IMR-90 (cell line): ENCODE results near the gene GPR132. TPM values are rescaled to one million over a fixed set of nuclear protein-coding genes. Genes with fewer than 3 reads are reported as not detected.

Source experiments
- ATAC-seq: fragments of 200-7000 bp; cut with Tn5 transposase; 2 replicates; pipeline ENCODE4 v1.9.1; 2020; ENCODE audit warnings: low read depth, mild to moderate bottlenecking, moderate library complexity
- BruUV-seq: library from RNA; stranded (reverse); fragments of 400-500 nt; replicated peaks from 2 replicates; lab custom pipeline; 2021; lab: Mats Ljungman, UMichigan
- CTCF ChIA-PET: fragments of 300-600 bp; formaldehyde crosslinking; extraction: SDS; loops from one replicate; lab custom pipeline; 2021; ENCODE audit warnings: antibody characterized with exemption; lab: Yijun Ruan, JAX
- POLR2A ChIA-PET: fragments of 300-600 bp; sonication (Branson Sonifier 250); formaldehyde crosslinking; loops from one replicate; lab custom pipeline; 2022; ENCODE audit warnings: antibody characterized with exemption; ENCODE audit not compliant: unreplicated experiment; lab: Charles Lee
- DNase-seq: peaks from one replicate; pipeline ENCODE4 v3.0.0; 2013
- H2AFZ ChIP-seq: replicated peaks from 2 replicates; pipeline ENCODE3; 2013; ENCODE audit warnings: low read length, mild to moderate bottlenecking; ENCODE audit not compliant: poor library complexity
- H2AK5ac ChIP-seq: 2 replicates; pipeline ENCODE4 v1.6.1; 2013; ENCODE audit warnings: low read depth, low read length, inconsistent platforms
- H2AK9ac ChIP-seq: replicated peaks from 2 replicates; pipeline ENCODE3; 2013; ENCODE audit warnings: mild to moderate bottlenecking, low read depth, low read length, moderate library complexity; ENCODE audit not compliant: poor library complexity
- H2BK120ac ChIP-seq: 2 replicates; pipeline ENCODE4 v1.6.1; 2013; ENCODE audit warnings: low read depth, low read length, inconsistent platforms
- H2BK15ac ChIP-seq: 3 replicates; pipeline ENCODE4 v1.6.1; 2013; ENCODE audit warnings: low read depth, low read length, inconsistent platforms
- H2BK20ac ChIP-seq: 2 replicates; pipeline ENCODE4 v1.6.1; 2013; ENCODE audit warnings: low read depth, mild to moderate bottlenecking, inconsistent platforms, low read length, moderate library complexity
- H2BK5ac ChIP-seq: 2 replicates; pipeline ENCODE4 v1.6.1; 2013; ENCODE audit warnings: mild to moderate bottlenecking, low read depth, low read length, inconsistent platforms; ENCODE audit not compliant: poor library complexity, severe bottlenecking
- H3K14ac ChIP-seq: replicated peaks from 2 replicates; pipeline ENCODE4 v1.6.1; 2013; ENCODE audit warnings: low read depth, low read length, inconsistent platforms
- H3K18ac ChIP-seq: 2 replicates; pipeline ENCODE4 v1.6.1; 2013; ENCODE audit warnings: low read depth, low read length, control low read depth
- H3K23ac ChIP-seq: 2 replicates; pipeline ENCODE4 v1.6.1; 2013; ENCODE audit warnings: low read depth, low read length, inconsistent platforms
- H3K27ac ChIP-seq: 2 replicates; pipeline ENCODE4 v1.5.1; 2013; ENCODE audit warnings: mild to moderate bottlenecking, control low read depth, low read length; ENCODE audit not compliant: insufficient read depth
- H3K27me3 ChIP-seq: 2 replicates; pipeline ENCODE4 v1.6.1; 2013; ENCODE audit warnings: low read length; ENCODE audit not compliant: control insufficient read depth, insufficient read depth
- H3K36me3 ChIP-seq: 2 replicates; pipeline ENCODE4 v1.6.1; 2013; ENCODE audit warnings: low read length, mixed read lengths; ENCODE audit not compliant: control insufficient read depth, insufficient read depth
- H3K4ac ChIP-seq: 2 replicates; pipeline ENCODE4 v1.6.1; 2013; ENCODE audit warnings: low read depth, low read length, inconsistent platforms
- H3K4me1 ChIP-seq: 2 replicates; pipeline ENCODE4 v1.6.1; 2013; ENCODE audit warnings: low read length, mixed read lengths; ENCODE audit not compliant: control insufficient read depth, insufficient read depth
- H3K4me2 ChIP-seq: 2 replicates; pipeline ENCODE4 v1.6.1; 2013; ENCODE audit warnings: low read depth, mild to moderate bottlenecking, control low read depth, low read length, moderate library complexity
- H3K4me3 ChIP-seq: 2 replicates; pipeline ENCODE4 v1.5.1; 2013; ENCODE audit warnings: low read depth, mild to moderate bottlenecking, control low read depth, low read length, moderate library complexity; ENCODE audit not compliant: insufficient read depth
- H3K56ac ChIP-seq: 2 replicates; pipeline ENCODE4 v1.6.1; 2013; ENCODE audit warnings: low read length, inconsistent platforms; ENCODE audit not compliant: insufficient read depth; ENCODE audit errors: extremely low read depth
- H3K79me1 ChIP-seq, 2 experiments: 2 replicates each; pipeline ENCODE4 v1.6.1; 2013; ENCODE audit warnings: low read length in 2 of 2, inconsistent platforms in 1 of 2, low read depth in 1 of 2
- H3K9ac ChIP-seq: 2 replicates; pipeline ENCODE4 v1.6.1; 2013; ENCODE audit warnings: low read depth, low read length, control low read depth
- H3K9me1 ChIP-seq: 2 replicates; pipeline ENCODE4 v1.6.1; 2013; ENCODE audit warnings: low read length, inconsistent platforms; ENCODE audit not compliant: insufficient read depth
- H3K9me3 ChIP-seq: 2 replicates; pipeline ENCODE4 v1.6.1; 2013; ENCODE audit warnings: low read length; ENCODE audit not compliant: control insufficient read depth, insufficient read depth
- H4K20me1 ChIP-seq: 2 replicates; pipeline ENCODE4 v1.6.1; 2013; ENCODE audit warnings: low read length, inconsistent platforms; ENCODE audit not compliant: insufficient read depth
- H4K5ac ChIP-seq: 2 replicates; pipeline ENCODE4 v1.6.1; 2013; ENCODE audit warnings: mild to moderate bottlenecking, low read depth, low read length, control low read depth
- H4K8ac ChIP-seq, 2 experiments: 2 replicates each; pipeline ENCODE4 v1.6.1; 2013; ENCODE audit warnings: low read depth in 2 of 2, low read length in 2 of 2, control low read depth in 1 of 2, inconsistent platforms in 1 of 2
- H4K91ac ChIP-seq: 2 replicates; pipeline ENCODE4 v1.6.1; 2013; ENCODE audit warnings: low read depth, low read length, inconsistent platforms; ENCODE audit not compliant: insufficient read depth
- FOS ChIP-seq: fragments of 150-350 bp; IDR thresholded peaks from 2 replicates; pipeline ENCODE4 v1.6.1; 2016; ENCODE audit warnings: low read depth, low read length
- MXI1 ChIP-seq: IDR thresholded peaks from 2 replicates; pipeline ENCODE4 v1.6.1; 2012; ENCODE audit warnings: low read depth, mild to moderate bottlenecking, low read length, moderate library complexity, borderline replicate concordance
- RCOR1 ChIP-seq: IDR thresholded peaks from 2 replicates; pipeline ENCODE4 v1.6.1; 2012; ENCODE audit warnings: mild to moderate bottlenecking, low read length, improper control_type of control experiment; ENCODE audit not compliant: insufficient replicate concordance
- WGBS, 2 experiments: methylation state at CpG; one replicate each; pipeline versions ENCODE4 v1.1.5 to v1.1.7; 2013; ENCODE audit warnings: missing lambda C conversion rate in 2 of 2; ENCODE audit not compliant: insufficient read length in 1 of 2; ENCODE audit errors: extremely low coverage in 2 of 2; 5-methylcytosine and 5-hydroxymethylcytosine counted together
- dilution Hi-C: fragments of 300-500 bp; cut with HindIII; formaldehyde crosslinking; loops from one replicate; pipeline ENCODE4 v1.14.3; 2018; ENCODE audit warnings: low sequenced_read_pairs; ENCODE audit not compliant: unreplicated experiment
- in situ Hi-C: fragments of 300-500 bp; cut with MboI; formaldehyde crosslinking; loops from 3 replicates; pipeline ENCODE4 v1.14.3; 2019; ENCODE audit warnings: low sequenced_read_pairs, inconsistent platforms, mixed read lengths
- intact Hi-C: fragments of 100-400 bp; cut with micrococcal nuclease; formaldehyde crosslinking; loops from 2 replicates; pipeline ENCODE4 v1.10.0; 2022
- polyA plus RNA-seq, 3 experiments: library from polyadenylated mRNA; depleted of rRNA; stranded (reverse); fragments of >200 nt; gene quantifications; 2 replicates each; pipeline ENCODE4 v1.2.3, GENCODE V29; 2012; ENCODE audit warnings: low replicate concordance in 1 of 3
- total RNA-seq: library from RNA; depleted of rRNA; stranded (reverse); fragments of >200 nt; gene quantifications from 2 replicates; pipeline ENCODE4 v1.2.3, GENCODE V29; 2012

Gene GPR132
- total and polyA plus RNA-seq, 2 of the 4 experiments (the other 2 are of a cell fraction): under 0.01 to 0.10 TPM

- no peak for TF ChIP-seq RCOR1
Measured at GRCh38 chr14:105051182-105052109, 13.8 kb downstream of the GPR132 start (continued).

DNA sequence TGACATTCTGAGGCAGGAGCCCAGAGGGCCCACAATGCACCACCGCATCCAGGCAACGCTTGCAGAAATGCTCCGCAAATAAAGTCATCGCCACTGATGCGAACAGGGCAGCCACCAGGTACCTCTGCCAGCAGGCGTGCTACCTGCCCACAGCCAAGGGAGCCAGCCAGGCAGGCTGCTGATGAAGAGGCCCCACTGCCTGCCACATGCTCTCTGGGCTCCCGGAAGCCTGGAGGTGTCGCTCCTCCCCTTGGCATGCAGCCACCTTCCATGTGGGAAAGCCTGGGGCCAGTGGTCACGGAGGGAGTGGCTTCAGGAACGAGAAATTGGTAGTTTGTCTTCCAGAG lies 14.7 kb downstream of the GPR132 start:
- no peaks in the 10 kb centered on the region for H4K20me1 ChIP-seq
- H4K91ac ChIP-seq: no peak overlapping the region
- H4K8ac ChIP-seq: no peak overlapping the region
- no peak overlapping the region for H2BK5ac ChIP-seq
- H3K4me1 ChIP-seq: peaks cover 3% of the 10 kb centered on the region; the same call in 1 of the 2 replicates
- in situ Hi-C loops (no loop called here), dilution Hi-C loops (loop anchor here (10.0 kb wide), 1 partner anchor 116 kb away; no protein-coding TSS in a partner anchor), intact Hi-C loops (no loop called here)
- H2BK15ac ChIP-seq: no peak overlapping the region
- H2BK120ac ChIP-seq: no peak overlapping the region
- ATAC-seq: no peak
- no peaks in the 10 kb centered on the region for H3K79me1 ChIP-seq
- ChIA-PET CTCF (no interaction called here), POLR2A (no interaction called here)
- peak; percentile 42 for DNase-seq
- H3K27ac ChIP-seq: no peak overlapping the region
- no peak overlapping the region for H3K18ac ChIP-seq
- peak overlapping the region; percentile 58 for H2AFZ ChIP-seq
- H2AK9ac ChIP-seq: no peak overlapping the region
- H4K5ac ChIP-seq: no peak overlapping the region
- BruUV-seq: no TSS peak
- no peak overlapping the region for H3K23ac ChIP-seq
- H2AK5ac ChIP-seq: no peak overlapping the region
- H3K4me2 ChIP-seq: no peak overlapping the region
- 72% methylated on average over 6 of the region's 10 CpGs; no CpG with 5 or more reads in 1 of the 2 experiments for WGBS, 2 experiments
- H3K9ac ChIP-seq: no peak overlapping the region
- TF ChIP-seq FOS (no peak), MXI1 (no peak)
- no peak overlapping the region for H3K4ac ChIP-seq
- no peaks in the 10 kb centered on the region for H3K9me3 ChIP-seq
- no peak overlapping the region for H2BK20ac ChIP-seq
- H3K36me3 ChIP-seq: no peaks in the 10 kb centered on the region
- H3K14ac ChIP-seq: no peak overlapping the region
- no peak overlapping the region for H3K56ac ChIP-seq
- H3K27me3 ChIP-seq: peaks cover 8% of the 10 kb centered on the region
- H3K9me1 ChIP-seq: no peaks in the 10 kb centered on the region
- H3K4me3 ChIP-seq: no peak overlapping the region
